Activated naive CD4-positive, alpha-beta T cell treated with anti-CD3 and anti-CD28 coated beads, Interleukin-2, amount 50 U/mL, for 24 hours (primary cell): ENCODE results near the gene NYAP2.

ENCODE experiments used
- H3K27ac Mint-ChIP-seq: one replicate; pipeline ENCODE4 v1.8.0; 2021; ENCODE audit warnings: mild to moderate bottlenecking, mixed read lengths
- H3K27me3 Mint-ChIP-seq: one replicate; pipeline ENCODE4 v1.8.0; 2021; ENCODE audit warnings: mixed read lengths
- H3K36me3 Mint-ChIP-seq: one replicate; pipeline ENCODE4 v1.8.0; 2021; ENCODE audit warnings: mixed read lengths
- H3K4me1 Mint-ChIP-seq: one replicate; pipeline ENCODE4 v1.8.0; 2021; ENCODE audit warnings: mixed read lengths
- H3K4me3 Mint-ChIP-seq: one replicate; pipeline ENCODE4 v1.8.0; 2021; ENCODE audit warnings: mild to moderate bottlenecking, mixed read lengths
- H3K9me3 Mint-ChIP-seq: one replicate; pipeline ENCODE4 v1.8.0; 2021; ENCODE audit warnings: mixed read lengths

Gene NYAP2

GRCh38 chr2:225649274-225649673 lies 249.8 kb downstream of the NYAP2 start:
- Mint-ChIP-seq H3K36me3 (no peaks in the 10 kb centered on the region), H3K27ac (no peak overlapping the region), H3K4me1 (no peaks in the 10 kb centered on the region), H3K9me3 (no peaks in the 10 kb centered on the region), H3K4me3 (no peak overlapping the region), H3K27me3 (peaks cover 6% of the 10 kb centered on the region)

DNA sequence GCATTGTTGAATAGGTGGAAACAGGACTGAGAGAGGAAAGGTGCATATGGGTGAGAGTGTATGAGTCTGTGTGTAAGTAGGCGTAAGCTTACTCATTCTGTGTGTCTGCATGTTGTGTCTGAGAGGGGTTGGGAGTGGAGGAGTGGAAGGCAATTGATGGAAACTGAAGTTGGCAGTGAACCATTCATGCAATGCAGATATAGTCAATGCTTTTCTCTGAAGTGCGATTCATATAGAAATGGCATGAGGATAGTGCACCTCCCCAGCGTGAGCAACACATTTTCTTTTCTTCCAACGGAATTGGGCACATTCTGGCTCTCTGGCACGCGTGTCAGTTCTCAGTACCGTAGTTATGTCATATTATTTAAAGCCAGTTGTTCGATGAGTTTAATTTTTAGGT lies 250.5 kb downstream of the NYAP2 start:
- Mint-ChIP-seq H3K36me3 (no peaks in the 10 kb centered on the region), H3K27me3 (peaks cover 6% of the 10 kb centered on the region), H3K4me1 (no peaks in the 10 kb centered on the region), H3K4me3 (no peak overlapping the region), H3K9me3 (no peaks in the 10 kb centered on the region), H3K27ac (no peak overlapping the region)

DNA sequence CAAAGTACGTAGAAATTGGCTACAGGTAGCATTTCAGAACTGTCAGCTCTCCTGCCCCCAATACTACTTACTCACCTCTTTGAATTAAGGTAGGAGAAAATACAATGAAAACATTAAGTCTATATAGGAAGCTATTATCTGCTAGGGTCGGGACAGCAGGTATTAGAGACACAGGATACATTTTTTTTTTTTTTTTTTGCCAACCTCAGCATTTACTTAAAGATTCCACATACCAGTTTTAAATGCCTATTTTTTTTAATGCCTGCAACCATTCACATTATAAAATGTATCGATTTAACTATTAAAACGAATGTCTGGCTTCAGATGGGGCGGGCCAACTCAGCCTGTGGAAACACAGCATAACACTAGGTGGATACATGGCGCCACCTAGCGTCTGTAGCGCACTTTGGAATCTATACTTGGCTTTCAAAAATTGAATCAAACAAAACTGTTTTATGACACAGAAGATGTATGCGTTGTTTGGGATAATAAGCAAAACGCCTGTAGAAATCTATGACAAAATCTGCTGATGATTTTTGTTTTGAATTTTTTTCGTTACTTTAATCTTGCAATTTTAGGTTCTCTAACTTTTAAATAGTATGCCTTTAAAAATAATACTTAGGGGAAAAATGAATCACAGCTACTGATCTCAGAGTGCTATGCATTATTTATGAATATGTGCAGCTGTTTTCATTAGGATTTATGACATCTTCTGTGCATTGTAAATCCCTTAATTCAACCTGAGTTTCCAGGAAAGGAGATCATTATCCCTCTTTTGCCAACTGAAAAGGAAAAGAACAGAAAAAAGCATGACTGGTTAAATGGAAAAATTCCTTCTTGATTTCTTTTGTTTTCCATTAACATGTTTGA lies 261.0 kb downstream of the NYAP2 start:
- H3K4me1 Mint-ChIP-seq = no peaks in the 10 kb centered on the region
- H3K27ac Mint-ChIP-seq = no peak overlapping the region
- no peaks in the 10 kb centered on the region for H3K9me3 Mint-ChIP-seq

DNA sequence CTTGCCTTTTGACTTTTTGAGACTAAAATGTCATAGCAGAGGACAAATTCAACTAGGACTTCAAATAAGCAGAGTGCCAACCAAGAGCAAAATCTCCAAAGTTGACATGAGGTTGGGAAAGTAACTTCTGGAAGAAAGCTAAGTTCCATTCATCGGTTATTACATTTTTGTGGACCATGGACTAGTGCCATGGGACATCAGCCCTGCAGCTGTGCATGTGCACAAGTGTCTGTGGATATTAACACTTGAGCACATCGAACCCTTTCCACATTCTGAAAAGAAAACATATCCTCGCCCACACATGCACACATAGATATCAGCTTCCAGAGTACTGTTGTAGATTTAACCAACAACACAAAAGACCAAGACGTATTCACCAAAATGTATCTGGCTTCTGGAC lies 262.6 kb downstream of the NYAP2 start:
- Mint-ChIP-seq H3K27ac (no peak overlapping the region), H3K4me1 (no peaks in the 10 kb centered on the region), H3K27me3 (peaks cover 8% of the 10 kb centered on the region), H3K4me3 (no peak overlapping the region), H3K9me3 (no peaks in the 10 kb centered on the region), H3K36me3 (no peaks in the 10 kb centered on the region)

More for the DNA sequence above, 261.0 kb downstream of the NYAP2 start:
- H3K36me3 Mint-ChIP-seq = no peaks in the 10 kb centered on the region
- H3K27me3 Mint-ChIP-seq = peaks cover 10% of the 10 kb centered on the region
- H3K4me3 Mint-ChIP-seq = no peak overlapping the region

DNA sequence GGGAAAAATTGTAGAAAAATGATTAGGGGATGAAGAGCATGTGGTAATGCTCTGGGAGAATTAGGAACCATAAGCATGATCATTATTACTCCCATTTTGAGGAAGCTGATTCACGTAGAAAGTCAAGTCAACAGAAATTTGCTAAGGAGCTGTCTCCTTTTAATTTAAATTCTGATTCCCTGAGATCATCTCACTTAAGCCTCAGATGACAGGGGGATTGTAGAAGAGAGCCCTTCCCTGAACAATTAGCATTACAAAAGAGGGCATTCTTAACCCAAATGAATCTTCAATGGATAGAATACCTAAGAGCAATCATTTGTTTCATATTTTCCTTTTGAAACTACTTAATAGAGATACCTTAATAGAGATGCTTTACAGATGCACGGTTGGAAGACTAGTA lies 267.9 kb downstream of the NYAP2 start:
- Mint-ChIP-seq H3K27ac (no peak overlapping the region), H3K4me3 (no peak overlapping the region), H3K27me3 (peaks cover 5% of the 10 kb centered on the region), H3K9me3 (no peaks in the 10 kb centered on the region), H3K36me3 (no peaks in the 10 kb centered on the region), H3K4me1 (no peaks in the 10 kb centered on the region)

DNA sequence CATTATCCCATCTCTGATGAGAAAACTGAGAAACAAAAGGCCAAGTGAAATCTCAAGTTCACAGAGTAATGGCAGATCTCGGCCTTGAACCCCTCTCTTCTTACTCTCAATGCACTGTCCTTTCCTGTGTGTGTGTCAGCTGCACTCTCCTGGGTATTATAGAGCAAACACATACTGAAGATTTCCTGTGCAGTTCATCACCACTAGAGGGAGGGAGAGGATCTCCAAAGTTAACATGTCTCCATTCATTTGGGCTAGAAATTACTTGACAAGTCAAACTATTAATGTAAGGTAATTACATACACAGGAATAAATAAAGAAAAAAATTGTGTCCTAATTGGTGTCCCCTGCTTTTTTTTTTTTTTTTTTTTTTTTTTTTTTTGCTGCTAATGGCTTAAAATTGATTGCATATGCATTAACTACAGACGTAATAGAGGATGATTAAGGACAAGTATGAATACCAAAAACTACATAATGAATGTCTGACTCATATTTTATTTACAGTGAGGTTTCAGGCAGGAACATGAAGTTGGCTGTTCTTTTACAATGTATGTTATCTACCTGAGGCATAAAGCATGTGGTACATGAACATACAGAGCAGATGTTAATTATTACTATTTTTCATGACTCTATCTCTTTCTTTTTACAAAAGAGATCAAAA lies 269.2 kb downstream of the NYAP2 start:
- Mint-ChIP-seq H3K27me3 (peaks cover 3% of the 10 kb centered on the region), H3K9me3 (no peaks in the 10 kb centered on the region), H3K27ac (no peak overlapping the region), H3K36me3 (no peaks in the 10 kb centered on the region), H3K4me1 (no peaks in the 10 kb centered on the region), H3K4me3 (no peak overlapping the region)

DNA sequence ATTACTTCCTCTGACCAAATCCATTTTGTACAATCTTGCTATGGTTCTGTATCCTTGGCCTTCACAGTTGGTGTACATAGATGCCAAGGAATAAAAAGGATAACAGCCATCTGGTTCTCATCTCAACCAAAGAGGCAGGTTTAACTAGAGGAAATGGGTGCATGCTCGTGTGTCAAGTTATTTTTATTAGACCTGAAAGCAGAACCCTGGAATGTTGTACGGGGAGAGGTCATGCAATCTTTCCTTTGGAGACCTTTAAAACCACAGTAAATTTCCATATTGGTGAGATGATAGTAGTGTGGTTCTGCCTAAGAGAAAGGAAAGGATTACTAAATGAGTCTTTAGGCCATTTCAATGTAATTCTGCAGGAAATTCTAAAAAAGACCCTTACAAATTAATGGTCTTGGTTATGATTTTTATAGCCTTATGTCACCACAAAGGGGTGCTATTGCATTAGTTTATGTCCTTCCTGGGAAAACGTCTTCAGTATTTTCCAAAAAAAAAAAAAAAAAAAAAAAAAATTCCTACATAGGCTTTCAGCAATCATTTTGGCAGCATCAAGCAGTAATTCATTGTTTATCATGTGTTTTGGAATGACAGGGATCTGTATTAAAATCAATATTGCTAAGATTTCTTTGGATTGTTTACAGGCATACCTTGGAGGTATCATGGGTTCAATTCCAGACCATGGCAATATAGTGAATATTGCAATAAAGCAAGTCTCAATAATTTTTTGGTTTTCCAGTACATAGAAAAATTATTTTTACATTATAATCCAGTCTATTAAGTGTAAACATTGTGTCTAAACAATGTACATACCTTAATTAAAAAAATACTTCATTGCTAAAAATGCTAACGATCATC lies 270.8 kb downstream of the NYAP2 start:
- H3K27ac Mint-ChIP-seq = no peak overlapping the region
- H3K4me1 Mint-ChIP-seq = no peaks in the 10 kb centered on the region
- H3K27me3 Mint-ChIP-seq = no peaks in the 10 kb centered on the region
- H3K9me3 Mint-ChIP-seq = no peaks in the 10 kb centered on the region
- no peak overlapping the region for H3K4me3 Mint-ChIP-seq
- H3K36me3 Mint-ChIP-seq = no peaks in the 10 kb centered on the region

DNA sequence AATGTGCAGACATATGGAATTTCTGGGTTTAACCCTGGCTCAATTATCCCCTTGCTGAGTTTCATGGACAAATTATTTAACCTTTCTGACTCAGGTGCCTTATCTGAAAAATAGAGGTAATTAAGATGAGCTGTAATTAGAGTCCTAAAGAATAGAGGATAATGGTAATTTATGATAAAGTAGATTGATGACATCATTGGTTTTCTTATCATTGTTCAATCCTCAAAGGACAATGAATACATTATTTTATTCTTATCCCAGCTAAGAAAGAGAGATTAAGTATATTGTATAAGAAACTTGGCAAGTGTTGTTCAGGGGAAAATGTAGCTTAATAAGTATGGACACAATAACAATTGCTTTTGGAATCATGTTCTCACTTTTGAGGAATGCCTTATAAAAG lies 279.3 kb downstream of the NYAP2 start:
- H3K4me3 Mint-ChIP-seq = no peak overlapping the region
- H3K36me3 Mint-ChIP-seq = no peaks in the 10 kb centered on the region
- no peaks in the 10 kb centered on the region for H3K4me1 Mint-ChIP-seq
- H3K9me3 Mint-ChIP-seq = no peaks in the 10 kb centered on the region
- no peak overlapping the region for H3K27ac Mint-ChIP-seq
- peaks cover 6% of the 10 kb centered on the region for H3K27me3 Mint-ChIP-seq

DNA sequence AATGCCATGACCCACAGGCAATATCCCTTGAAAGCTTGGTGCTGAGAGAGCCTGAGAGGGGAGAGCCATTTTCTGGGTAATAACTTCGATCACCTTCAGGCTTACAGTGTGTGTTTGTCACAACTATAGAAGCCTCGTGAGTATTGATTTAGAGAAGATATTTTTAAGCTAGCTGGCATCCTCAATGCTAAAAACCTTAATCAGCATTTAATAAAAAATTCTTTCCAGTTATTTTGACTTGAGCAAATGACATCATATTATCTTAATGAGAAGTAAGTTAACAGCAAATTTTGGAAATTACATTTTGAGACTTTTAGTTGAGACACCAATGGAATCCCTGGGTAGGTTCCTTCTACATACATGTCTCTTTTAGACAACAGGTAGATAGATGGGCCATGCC lies 283.7 kb downstream of the NYAP2 start:
- Mint-ChIP-seq H3K4me3 (no peak overlapping the region), H3K9me3 (no peaks in the 10 kb centered on the region), H3K27me3 (peaks cover 7% of the 10 kb centered on the region), H3K4me1 (no peaks in the 10 kb centered on the region), H3K27ac (no peak overlapping the region), H3K36me3 (no peaks in the 10 kb centered on the region)

- H3K27me3 Mint-ChIP-seq = peaks cover 9% of the 10 kb centered on the region
- no peaks in the 10 kb centered on the region for H3K4me1 Mint-ChIP-seq
- no peaks in the 10 kb centered on the region for H3K9me3 Mint-ChIP-seq
- no peaks in the 10 kb centered on the region for H3K36me3 Mint-ChIP-seq
- H3K4me3 Mint-ChIP-seq = no peak overlapping the region
- no peak overlapping the region for H3K27ac Mint-ChIP-seq
These were observed 290.6 kb downstream of the NYAP2 start for GRCh38 chr2:225690153-225690552.

DNA sequence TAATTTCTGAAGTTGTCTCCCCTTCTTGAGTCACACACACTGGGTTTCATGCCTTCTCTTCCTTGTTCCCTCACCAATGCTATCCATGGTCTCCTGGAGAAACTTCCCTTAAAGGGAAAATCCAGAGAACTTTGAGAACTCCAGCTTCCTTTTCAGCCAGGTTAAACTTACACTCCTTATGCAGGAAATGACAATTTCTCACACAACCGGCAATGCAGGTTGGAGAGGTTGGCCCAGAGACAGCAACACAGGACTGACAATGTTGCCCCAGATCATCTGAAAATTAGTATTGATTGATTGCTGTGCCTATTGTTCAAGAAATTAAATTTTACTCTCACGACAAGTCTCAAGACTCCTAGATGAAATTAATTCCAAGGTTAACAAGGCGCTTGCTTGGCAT lies 292.2 kb downstream of the NYAP2 start:
- Mint-ChIP-seq H3K27ac (no peak overlapping the region), H3K4me1 (no peaks in the 10 kb centered on the region), H3K9me3 (no peaks in the 10 kb centered on the region), H3K27me3 (peaks cover 11% of the 10 kb centered on the region), H3K4me3 (no peak overlapping the region), H3K36me3 (no peaks in the 10 kb centered on the region)

GRCh38 chr2:225693259-225693658 lies 293.7 kb downstream of the NYAP2 start:
- peaks cover 13% of the 10 kb centered on the region for H3K27me3 Mint-ChIP-seq
- H3K4me3 Mint-ChIP-seq = no peak overlapping the region
- no peaks in the 10 kb centered on the region for H3K36me3 Mint-ChIP-seq
- H3K9me3 Mint-ChIP-seq = no peaks in the 10 kb centered on the region
- no peaks in the 10 kb centered on the region for H3K4me1 Mint-ChIP-seq
- no peak overlapping the region for H3K27ac Mint-ChIP-seq

GRCh38 chr2:225694664-225695063 lies 295.2 kb downstream of the NYAP2 start:
- H3K4me1 Mint-ChIP-seq = no peaks in the 10 kb centered on the region
- H3K27me3 Mint-ChIP-seq = peaks cover 20% of the 10 kb centered on the region
- no peaks in the 10 kb centered on the region for H3K36me3 Mint-ChIP-seq
- no peaks in the 10 kb centered on the region for H3K9me3 Mint-ChIP-seq
- no peak overlapping the region for H3K27ac Mint-ChIP-seq
- H3K4me3 Mint-ChIP-seq = no peak overlapping the region

DNA sequence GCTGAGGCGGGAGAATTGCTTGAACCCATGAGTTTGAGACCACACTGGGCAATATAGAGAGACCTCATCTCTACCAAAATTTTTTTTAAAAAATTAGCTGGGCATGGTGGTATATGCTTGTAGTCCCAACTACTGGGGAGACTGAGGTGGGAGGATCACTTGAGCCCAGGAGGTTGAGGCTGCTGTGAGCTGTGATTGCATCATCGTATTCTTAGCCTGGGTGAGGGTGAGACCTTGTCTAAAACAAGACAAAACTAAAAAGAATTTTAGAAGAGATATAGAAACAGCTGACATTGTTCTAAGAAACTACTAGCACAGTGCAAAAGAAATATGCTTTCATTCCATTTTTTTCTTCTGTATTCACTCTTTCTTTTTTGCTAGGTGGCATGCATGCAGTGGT lies 298.4 kb downstream of the NYAP2 start:
- Mint-ChIP-seq H3K36me3 (no peaks in the 10 kb centered on the region), H3K4me1 (no peaks in the 10 kb centered on the region), H3K27ac (no peak overlapping the region), H3K9me3 (no peaks in the 10 kb centered on the region), H3K4me3 (no peak overlapping the region), H3K27me3 (peaks cover 21% of the 10 kb centered on the region)
